Stimulated activated CD8-positive, alpha-beta memory T cell treated with anti-CD3 and anti-CD28 coated beads, Interleukin-12 subunit alpha, Interleukin-12 subunit beta, amount 100 ng/mL, for 4 hours (primary cell): ENCODE measurements around the gene MED12.

Experiments used
- DNase-seq: peaks from one replicate; pipeline ENCODE4 v3.0.0-alpha.2; 2020; ENCODE audit warnings: low read depth

MED12 gene

DNA sequence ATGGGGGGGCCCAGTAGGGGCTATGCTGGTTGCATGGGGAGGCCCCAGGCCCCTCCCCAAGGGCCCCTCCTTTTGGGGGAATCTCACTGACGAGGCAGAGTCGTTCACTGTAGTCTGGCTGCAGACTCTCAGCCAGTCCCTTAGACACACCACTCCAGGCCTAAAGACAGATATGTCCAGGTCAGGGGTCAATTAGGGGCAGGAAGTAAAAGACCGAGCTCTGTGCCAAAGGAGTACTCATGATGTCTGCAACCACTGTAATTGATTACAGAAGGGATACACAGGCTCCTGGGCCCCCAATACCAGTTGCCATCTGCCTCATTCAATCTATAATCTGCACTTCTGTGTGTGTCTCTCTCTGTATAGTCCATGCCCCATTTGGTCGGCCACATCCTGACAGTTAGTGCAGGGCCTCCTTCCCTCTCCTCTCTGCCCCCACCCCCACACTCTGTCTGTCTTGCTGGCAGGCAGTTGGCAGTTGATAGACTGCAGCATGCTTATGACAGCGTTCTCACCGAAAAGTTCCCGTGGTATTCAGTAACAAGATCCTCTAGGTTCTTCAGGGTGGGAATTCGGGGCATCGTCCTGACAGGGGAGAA, 10.5 kb upstream of the MED12 start:
- DNase-seq: no peak

DNA sequence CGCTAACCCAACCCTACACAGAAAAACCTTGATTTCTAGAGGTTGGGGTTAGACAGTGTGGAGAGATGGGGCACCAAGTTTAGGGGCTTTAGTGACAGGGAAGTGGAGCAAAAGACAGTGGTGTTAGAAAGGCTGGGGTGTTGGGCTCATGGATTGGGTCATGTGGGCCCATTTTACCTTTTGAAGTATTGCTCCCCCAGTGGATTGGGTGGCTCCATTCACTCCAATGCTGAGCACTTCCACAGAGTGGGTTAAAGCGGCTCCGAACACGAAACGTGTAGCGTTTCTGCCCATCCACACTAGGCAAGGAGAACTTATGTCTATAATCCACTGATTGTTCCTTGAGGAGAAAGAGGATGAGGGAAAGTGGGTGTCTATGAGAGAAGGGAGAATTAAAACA, 9.3 kb upstream of the MED12 start:
- DNase-seq: no peak

DNA sequence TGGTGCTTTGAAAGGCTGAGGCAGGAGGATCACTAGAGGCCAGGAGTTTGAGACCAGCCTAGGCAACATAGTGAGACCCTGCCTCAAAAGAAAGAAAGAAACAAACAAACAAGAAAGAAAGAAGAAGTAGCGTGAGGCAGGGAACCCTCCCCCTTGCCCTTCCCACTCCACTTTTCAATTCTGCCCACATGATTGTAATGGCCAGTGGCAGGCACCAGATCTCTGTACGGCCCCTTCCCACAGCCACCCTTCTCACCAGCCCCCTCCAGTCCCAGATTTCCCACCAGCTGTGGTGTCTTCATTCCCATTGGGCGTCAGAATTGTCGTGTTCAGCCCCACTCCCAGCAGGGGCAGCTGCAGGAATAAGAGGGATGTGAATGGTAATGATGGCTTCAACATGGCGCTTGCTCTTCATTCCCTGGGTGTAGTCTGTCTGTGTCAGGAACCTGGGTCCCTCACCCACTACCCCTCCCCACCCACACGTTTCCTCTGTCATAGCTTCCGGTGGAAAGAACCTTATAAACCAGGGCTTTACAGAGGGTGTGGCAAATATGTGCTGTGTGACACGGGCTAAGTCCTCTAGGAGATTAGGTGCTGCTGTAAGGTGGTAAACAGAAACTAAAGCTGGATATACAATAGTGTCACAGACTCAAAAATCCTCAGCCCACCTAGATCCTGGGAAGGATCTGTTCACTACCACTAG, 7.1 kb upstream of the MED12 start, which contains the start of gene IL2RG:
Gene IL2RG, minus strand, starts transcription at position 437 of the 703 bp plus-strand sequence. Its CDS starts 38 bp downstream, at position 399.
- peak; percentile 65 for DNase-seq

DNA sequence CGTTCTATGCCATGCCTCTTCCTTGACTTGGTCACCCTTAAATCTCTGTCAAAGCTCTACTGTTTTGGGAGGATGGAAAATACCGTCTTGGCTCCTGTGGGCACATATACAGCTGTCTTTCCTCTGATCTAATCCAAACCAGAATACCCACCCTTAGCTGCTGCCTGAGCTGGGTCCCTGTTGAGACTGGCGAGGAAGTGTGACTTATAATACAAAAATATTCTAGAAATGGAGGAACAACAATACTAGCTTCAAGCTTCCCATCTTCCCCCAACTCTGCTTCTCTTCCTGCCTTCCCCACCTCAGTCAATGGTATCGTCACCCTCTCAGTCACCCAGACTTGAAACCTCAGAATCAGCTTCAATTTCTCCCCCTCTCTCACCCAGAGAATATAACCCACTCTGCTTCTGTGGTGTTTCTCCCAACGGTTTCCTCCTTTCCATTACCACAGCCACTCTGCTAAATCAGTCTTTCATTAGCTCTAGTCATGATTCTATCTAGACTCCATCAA, 6.4 kb upstream of the MED12 start:
- no peak for DNase-seq

DNA sequence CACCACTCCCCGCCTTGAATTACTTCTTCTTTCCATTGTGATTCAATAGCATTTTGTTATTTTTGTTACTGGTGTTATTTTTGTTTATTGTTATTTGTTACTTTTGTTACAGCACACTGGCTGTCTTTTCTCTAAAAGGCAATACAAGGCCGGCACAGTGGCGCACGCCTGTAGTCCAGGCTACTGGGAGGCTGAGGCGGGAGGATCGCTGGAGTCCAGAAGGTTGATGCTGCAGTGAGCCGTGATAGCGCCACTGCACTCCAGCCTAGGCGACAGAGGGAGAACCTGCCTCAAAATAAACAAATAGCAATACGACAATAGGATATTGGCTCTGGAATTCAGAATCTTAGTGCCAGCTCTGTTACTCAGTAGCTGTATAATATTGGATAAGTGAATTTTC, 1.0 kb upstream of the MED12 start:
- DNase-seq: no peak

DNA sequence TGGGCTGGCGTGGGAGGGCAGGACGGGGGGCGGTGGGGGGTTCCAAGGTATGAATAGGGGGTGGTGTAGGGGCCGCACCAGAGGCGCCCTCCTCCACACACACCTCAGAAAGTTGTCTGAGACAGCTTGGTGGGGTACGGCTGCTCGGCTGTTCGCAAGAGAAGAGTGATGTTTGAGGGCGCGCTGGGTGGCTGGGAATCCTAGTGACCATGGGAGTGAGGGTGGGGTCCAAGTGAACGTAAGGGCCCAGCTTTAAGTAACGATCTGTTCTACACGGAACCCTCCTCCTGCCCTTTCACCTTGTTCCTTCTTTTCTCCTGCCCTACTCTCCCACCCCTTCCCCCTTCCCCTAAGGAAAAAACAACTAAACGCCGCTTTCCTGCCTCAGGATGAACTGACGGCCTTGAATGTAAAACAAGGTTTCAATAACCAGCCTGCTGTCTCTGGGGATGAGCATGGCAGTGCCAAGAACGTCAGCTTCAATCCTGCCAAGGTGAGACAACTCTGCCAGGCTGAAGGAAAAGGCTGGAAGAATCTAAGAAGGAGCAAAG, 664 bp downstream of the MED12 start:
- DNase-seq: no peak

DNA sequence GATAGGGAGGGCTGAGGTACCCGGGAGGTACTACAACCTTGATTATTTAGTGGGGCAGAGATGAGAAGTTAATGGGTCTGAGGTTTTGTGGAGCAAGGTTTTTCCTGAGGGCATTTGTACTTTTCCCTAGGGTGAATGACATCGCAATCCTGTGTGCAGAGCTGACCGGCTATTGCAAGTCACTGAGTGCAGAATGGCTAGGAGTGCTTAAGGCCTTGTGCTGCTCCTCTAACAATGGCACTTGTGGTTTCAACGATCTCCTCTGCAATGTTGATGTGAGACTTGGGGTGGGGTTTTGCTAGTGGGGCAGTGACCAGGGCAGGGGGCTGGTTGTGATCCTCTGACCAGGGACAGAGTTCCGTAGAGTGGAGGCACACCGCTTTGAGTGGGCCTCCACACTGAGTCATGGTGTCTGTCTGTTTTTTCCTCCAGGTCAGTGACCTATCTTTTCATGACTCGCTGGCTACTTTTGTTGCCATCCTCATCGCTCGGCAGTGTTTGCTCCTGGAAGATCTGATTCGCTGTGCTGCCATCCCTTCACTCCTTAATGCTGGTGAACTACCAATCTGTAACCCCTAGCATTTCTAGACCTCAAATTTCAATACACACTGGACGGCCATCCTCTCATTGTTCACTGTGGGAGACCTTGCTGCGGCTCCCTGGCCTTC, 9.9 kb downstream of the MED12 start:
- DNase-seq: no peak

DNA sequence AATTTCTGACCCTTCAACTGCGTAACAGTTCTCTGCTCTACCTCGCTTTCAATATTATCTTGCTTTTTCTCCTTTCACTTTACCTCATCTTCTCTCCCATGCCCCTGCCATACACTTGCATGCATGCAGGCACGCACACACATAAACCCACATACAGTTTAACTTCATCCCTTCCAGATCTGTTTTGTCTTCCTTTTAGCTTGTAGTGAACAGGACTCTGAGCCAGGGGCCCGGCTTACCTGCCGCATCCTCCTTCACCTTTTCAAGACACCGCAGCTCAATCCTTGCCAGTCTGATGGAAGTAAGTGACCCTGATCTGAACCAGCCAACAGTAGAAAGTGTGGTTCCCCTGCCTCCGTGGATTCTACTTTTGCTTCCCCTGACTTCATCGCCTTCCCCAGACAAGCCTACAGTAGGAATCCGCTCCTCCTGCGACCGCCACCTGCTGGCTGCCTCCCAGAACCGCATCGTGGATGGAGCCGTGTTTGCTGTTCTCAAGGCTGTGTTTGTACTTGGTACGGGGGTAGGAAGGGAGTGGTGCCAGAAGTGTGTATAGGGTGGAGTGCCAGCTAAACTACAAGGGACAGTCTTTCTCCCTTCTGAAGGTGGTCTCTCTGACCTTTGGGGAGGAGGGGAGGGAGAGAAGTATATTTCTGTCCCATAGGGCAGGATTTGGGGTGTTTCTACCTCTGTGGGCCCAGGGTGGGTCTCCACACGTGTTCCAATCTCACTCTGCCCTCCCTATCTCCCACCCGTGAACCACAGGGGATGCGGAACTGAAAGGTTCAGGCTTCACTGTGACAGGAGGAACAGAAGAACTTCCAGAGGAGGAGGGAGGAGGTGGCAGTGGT, 10.7 kb downstream of the MED12 start:
- peak; percentile 59 for DNase-seq

DNA sequence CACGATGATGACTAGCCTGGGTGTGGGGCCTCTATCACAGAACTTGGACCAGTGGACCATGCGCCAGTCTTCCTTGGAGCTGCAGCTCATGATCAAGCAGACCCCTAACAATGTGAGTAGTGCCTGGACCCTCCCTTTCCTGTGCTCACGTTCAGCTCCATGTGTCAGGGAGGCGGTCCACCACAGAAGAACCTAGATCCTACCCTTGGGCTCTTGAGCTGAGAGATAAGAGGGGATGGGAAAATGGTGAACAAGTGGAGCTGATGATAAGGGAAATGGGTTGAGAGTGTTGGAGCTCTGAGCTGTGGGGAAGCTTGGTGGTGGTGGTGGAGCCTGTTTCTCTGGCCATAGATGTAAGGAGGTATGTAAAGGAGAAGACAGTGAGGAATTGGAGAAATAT, 13.1 kb downstream of the MED12 start:
- DNase-seq: no peak

DNA sequence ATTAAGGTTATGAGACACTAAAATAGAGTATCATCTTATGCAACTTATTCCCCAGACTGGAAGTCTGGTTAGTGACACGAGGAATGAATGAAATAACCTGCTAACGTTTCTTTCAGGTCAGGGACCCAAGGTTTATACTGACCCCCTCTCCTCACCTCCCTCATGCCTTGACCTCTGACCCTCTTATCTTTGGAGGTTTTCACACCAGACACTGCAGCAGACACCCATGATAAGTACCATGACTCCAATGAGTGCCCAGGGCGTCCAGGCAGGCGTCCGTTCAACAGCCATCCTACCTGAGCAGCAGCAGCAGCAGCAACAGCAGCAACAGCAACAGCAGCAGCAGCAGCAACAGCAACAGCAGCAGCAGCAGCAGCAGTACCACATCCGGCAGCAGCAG, 22.0 kb downstream of the MED12 start:
- DNase-seq: no peak

DNA sequence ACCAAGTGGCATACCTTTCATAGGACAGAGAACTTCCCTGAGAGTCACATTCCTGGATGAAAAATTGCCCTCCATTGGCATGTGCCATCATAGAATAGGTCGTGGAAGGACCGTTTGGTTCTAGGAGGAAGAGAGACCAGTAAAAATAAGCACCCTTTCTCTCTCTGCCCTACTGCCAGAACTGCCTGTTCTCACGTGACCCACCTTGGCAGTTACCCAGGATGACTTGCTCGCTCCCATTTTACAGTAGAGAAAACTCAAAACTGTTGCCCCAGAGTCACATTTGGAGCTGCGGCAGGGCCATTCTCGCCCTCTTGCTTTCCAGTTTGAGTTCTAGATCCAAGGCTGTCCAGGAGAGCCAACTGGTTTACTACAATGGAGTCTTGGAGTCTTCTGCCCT, 25.1 kb downstream of the MED12 start:
- no peak for DNase-seq

DNA sequence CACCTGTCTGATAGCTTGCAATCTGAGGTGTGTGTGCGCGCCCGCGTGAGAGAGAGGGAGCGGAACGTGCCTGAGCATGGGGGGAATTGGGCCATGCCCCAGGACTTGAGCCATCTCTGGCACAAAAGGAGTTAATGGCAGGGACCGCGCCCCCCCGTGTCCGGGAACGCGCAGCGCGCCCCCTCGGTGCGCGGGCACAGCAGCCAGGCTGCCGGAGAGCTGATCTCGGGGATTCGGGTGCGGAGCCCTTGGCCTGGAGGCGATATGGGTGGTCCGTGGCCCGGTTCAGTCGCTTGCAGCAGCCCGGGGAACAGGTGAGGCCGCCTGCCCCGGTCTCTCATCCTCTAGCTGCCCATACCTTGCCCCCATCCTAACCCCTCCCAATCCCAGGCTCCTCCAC, 26.3 kb downstream of the MED12 start, which contains the start of gene NLGN3:
Gene NLGN3, plus strand, starts transcription at position 191 of the 400 bp plus-strand sequence. CDS start 2,909 bp downstream, outside the sequence.
- no peak for DNase-seq

DNA sequence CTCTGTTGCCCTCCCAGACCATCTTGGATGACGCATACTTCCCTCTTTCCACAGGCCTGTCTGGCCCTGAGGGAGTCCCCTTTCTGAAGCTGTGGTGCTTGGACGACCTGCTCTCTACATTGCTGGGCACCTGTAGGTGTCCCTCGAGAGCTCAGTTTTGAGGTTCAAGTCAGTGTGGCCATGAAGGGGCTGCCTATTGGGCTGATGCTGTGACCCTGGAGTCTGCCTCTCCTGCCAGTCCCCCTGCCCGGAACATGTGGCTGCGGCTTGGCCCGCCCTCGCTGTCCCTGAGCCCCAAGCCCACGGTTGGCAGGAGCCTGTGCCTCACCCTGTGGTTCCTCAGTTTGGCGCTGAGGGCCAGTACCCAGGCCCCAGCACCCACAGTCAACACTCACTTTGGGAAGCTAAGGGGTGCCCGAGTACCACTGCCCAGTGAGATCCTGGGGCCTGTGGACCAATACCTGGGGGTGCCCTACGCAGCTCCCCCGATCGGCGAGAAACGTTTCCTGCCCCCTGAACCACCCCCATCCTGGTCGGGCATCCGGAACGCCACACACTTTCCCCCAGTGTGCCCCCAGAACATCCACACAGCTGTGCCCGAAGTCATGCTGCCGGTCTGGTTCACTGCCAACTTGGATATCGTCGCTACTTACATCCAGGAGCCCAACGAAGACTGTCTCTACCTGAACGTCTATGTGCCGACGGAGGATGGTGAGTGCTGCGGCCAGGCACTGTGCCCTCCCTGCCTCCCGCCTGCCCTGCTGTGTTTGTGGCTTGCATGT, 29.3 kb downstream of the MED12 start:
- DNase-seq: no peak

DNA sequence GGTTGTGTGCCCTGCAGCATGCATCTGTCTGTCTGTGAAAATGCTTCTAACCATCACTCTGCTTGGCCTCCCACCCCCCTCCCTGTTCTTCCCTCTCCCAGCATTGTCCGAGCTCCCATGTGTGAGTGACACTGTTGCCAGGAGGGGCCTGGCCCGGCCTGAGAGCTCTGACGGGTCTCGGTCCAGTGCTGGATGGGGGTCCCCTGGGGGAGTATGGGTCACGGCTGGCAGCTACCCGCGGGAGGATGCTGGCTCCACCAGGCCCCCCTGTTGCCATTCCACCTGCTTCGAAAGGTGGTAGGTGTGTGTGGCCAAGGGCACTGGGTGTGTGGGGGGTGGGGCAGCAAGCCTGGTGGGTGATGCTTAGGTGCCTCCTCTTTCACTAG, 29.9 kb downstream of the MED12 start:
- no peak for DNase-seq

DNA sequence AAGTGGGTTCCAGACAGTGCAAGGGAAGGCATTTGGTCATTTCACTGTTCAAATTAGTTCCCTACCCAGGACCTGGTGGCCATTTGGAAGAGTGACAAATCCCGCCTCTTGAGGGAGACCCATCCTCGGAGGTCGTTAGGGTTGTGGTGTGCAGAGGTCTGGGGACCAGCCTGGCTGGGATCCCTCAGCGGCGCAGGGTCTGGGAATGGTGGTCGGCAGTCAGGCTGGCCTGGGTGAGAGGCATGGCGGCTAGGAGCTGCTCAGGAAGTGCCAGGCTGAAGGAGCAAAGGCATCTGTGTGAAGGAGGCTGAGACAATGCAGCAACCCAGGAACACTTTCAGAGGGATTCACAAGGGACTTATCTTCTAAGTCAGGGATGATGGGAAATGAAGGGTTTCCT, 33.0 kb downstream of the MED12 start:
- no peak for DNase-seq

DNA sequence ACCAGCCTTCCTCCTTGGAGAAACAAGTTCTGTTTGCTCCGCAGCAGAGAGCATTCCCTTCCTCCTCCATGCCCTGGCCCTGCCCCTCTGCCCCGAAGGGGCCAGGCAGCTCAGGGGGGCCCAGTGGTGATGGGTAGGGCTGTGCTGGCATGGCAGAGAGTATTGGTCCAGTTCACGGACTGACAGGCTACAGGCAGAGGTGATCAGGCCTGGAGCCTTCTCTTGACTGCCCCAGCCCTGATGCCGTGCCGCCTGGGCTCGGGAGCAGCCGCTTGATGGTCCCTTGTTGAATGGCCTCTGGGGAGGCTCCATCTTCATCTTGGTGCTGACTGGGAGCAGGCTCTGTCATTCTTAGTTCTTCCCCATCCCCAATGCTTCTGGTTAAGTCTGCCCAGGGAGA, 35.8 kb downstream of the MED12 start:
- DNase-seq: no peak

DNA sequence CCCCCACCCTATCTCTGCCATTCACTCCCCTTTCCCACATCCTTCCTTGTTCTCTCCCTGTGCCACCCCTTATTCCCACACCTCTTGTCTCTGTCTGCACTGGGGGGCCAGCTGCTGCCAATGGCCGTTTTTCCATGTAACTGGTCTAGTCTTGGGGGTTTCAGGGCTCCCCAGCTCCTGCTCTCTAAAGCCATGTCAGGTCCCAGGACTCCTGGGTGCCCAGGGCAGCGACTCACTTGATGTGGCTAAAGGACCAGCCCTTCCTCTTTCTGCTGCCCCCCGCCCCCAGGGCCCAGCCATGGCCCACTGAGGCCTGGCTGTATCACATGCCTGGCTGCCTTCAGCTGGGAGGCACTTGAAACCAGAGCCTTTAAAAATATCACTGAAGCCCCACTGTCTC, 36.2 kb downstream of the MED12 start:
- no peak for DNase-seq

DNA sequence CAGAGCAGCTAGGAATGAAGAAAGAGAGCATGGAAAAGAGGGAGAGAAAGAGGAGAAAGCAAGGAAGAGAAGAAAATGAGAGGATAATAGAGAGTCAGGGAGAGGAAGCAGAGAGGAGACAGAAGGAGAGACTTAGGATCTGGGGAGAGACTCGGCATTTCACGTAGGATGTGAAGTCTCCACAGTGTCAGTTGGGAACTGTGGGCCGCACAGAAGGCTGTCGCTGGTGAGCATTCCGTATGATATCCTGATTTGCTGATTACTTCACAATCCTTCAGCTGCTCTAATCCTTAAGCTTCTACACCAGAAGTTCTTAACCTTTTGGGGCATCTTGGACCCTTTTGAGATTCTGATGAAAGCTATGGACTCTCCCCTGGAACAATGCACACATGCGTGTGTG, 40.2 kb downstream of the MED12 start:
- DNase-seq: no peak

DNA sequence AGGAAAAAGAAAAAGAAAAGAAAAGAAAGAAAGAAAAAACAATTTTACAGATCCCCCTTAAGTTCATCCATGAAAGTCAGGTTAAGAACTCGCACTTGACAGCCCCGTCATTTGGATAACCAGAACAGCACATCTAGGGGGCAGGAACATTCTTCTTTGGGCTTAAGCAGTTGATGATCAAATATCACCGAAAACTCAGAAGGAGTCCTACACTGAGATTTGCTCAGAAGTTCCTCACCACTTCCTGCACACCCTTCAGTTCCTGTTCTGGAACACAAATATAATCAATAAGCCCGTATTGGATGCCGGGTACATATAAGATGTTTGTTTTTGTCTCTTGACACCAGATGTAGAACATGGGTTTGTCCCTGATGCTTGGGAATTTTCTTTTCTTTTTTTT, 40.9 kb downstream of the MED12 start:
- no peak for DNase-seq

DNA sequence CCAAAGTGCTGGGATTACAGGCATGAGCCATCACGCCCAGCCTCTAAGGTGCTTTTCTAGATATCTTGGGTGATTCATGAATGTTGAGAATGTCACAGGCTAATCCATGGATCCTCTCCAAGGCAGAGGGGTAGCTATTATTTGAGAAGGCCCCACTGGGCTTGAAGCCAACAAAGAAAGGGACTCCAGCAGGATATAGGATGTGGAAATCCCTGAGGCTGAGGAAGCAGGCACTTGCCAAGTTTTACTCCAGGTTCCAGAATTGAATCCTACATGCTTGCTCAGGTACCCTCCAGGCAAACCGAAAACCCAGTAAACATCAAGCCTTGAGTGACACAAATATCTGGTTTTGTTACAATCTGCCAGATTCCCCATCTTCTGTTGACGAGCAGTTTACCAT, 42.1 kb downstream of the MED12 start:
- no peak for DNase-seq

DNA sequence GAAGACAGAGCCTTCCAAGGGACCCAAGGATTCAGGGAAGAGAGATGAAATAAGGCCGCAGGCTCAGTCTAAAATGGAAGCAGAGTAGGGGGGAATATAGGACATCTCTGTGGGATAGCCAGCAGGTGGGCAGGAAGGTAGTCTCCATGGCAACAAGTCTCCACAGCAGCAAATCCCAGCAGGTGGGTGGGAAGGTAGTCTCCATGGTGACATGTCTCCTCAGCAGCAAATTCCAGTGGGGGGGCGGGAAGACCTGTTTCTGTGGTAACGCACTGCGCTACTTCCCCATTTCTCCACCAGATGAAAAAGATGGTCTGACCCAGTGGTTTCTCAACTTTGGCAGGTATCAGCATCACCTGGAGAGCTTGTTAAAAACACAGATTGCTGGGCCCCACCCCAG, 44.6 kb downstream of the MED12 start:
- DNase-seq: no peak
